Vagina (tissue), 2 donors: ENCODE results near the gene SERINC5. TPM values are rescaled to one million over a fixed set of nuclear protein-coding genes. Genes with fewer than 3 reads are reported as not detected.

Experiments used
- DNase-seq, 2 donors: peaks; one replicate each; pipeline ENCODE4 v3.0.0-alpha.2; 2017; ENCODE audit errors: extremely low spot score in 2 of 2
- H3K27ac ChIP-seq: fragments of 200-600 bp; sonication (generic); one replicate; pipeline ENCODE4 v1.5.1; 2019
- H3K27me3 ChIP-seq: fragments of 200-600 bp; sonication (generic); one replicate; pipeline ENCODE4 v1.5.1; 2019
- H3K36me3 ChIP-seq, 2 donors: fragments of 200-600 bp; sonication (generic); one replicate each; pipeline ENCODE4 v1.5.1; 2017 to 2019
- H3K4me1 ChIP-seq: fragments of 200-600 bp; sonication (generic); one replicate; pipeline ENCODE4 v1.5.1; 2019
- H3K4me3 ChIP-seq, 2 donors: fragments of 200-600 bp; sonication (generic); 1 replicate in 1 of 2; 2 replicates in 1 of 2; pipeline ENCODE4 v1.5.1; 2016 to 2019
- H3K9me3 ChIP-seq: fragments of 200-600 bp; sonication (generic); one replicate; pipeline ENCODE4 v1.5.1; 2019
- POLR2A ChIP-seq, 2 donors: fragments of 450-650 bp; IDR thresholded peaks; one replicate each; pipeline ENCODE4 v1.6.1; 2017; ENCODE audit warnings: antibody characterized with exemption in 2 of 2, mild to moderate bottlenecking in 2 of 2, moderate library complexity in 2 of 2
- POLR2AphosphoS5 ChIP-seq, 2 donors: sonication (generic); formaldehyde crosslinking; IDR thresholded peaks; one replicate each; pipeline ENCODE4 v1.9.0; 2017; ENCODE audit warnings: antibody characterized with exemption in 2 of 2, mild to moderate bottlenecking in 2 of 2, low read depth in 1 of 2; ENCODE audit not compliant: insufficient read depth in 1 of 2
- intact Hi-C: fragments of 100-400 bp; cut with DNase I; formaldehyde crosslinking; loops from one replicate; pipeline ENCODE4 v1.15.1; 2023
- total RNA-seq: library from RNA; depleted of rRNA; stranded (reverse); fragments of >200 nt; gene quantifications from one replicate; pipeline ENCODE4 v1.2.3, GENCODE V29; 2016
- TF ChIP-seq, protein P1 (sequence below), 3 experiments: fragments of 450-650 bp in 2 of 3; fragments of 200-600 bp in 1 of 3; sonication (generic) in 1 of 3; IDR thresholded peaks; one replicate each; pipeline ENCODE4 v1.5.1; 2017 to 2019; ENCODE audit warnings: antibody characterized with exemption in 3 of 3, mild to moderate bottlenecking in 2 of 3, moderate library complexity in 2 of 3

Gene SERINC5
- total RNA-seq, 1 donor from 2014 or later: 35.6 TPM

DNA sequence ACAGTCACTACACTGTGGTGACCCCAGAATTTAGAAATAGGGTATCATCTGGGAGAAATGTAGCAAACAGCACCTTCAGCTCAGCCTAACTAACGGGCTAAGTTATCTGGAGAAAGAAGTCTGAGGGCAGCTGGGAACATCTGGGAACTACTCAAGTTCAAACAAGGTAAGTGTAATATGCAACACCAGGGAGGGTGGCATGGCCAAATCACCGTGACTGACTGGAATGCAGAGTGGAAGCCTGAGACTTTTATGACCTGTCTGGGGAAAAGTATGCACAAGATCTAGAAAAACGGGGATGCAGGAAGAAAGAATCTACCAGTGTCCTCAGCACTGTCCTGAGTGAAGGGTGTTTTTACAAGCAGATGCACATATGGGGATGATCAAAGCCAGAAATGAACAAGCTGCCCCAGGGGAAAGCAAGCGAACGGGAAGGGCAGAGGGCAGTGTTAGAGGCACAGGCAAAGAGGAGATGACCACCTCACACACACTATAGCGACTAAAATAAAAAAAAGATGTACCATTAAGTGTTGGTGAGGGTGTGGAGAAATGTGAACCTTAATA lies 59.9 kb downstream of the SERINC5 start:
- H3K27ac ChIP-seq: no peak overlapping the region
- H3K9me3 ChIP-seq: no peaks in the 10 kb centered on the region
- peaks cover 0 to 4% of the 10 kb centered on the region in 2 donors for H3K36me3 ChIP-seq
- H3K27me3 ChIP-seq: no peaks in the 10 kb centered on the region
- no peak overlapping the region for H3K4me3 ChIP-seq
- TF ChIP-seq POLR2A (IDR thresholded peaks at IDR 0.05): no peak
- TF ChIP-seq, protein P1, sequence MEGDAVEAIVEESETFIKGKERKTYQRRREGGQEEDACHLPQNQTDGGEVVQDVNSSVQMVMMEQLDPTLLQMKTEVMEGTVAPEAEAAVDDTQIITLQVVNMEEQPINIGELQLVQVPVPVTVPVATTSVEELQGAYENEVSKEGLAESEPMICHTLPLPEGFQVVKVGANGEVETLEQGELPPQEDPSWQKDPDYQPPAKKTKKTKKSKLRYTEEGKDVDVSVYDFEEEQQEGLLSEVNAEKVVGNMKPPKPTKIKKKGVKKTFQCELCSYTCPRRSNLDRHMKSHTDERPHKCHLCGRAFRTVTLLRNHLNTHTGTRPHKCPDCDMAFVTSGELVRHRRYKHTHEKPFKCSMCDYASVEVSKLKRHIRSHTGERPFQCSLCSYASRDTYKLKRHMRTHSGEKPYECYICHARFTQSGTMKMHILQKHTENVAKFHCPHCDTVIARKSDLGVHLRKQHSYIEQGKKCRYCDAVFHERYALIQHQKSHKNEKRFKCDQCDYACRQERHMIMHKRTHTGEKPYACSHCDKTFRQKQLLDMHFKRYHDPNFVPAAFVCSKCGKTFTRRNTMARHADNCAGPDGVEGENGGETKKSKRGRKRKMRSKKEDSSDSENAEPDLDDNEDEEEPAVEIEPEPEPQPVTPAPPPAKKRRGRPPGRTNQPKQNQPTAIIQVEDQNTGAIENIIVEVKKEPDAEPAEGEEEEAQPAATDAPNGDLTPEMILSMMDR (IDR thresholded peaks at IDR 0.05): no peak
- no peak for TF ChIP-seq POLR2AphosphoS5 (IDR thresholded peaks at IDR 0.05; ENCODE audit: insufficient read depth in 1 of 2, low read depth in 1 of 2)
- no peak for DNase-seq
- peaks cover 56% of the 10 kb centered on the region for H3K4me1 ChIP-seq
- intact Hi-C loops: no loop called here

DNA sequence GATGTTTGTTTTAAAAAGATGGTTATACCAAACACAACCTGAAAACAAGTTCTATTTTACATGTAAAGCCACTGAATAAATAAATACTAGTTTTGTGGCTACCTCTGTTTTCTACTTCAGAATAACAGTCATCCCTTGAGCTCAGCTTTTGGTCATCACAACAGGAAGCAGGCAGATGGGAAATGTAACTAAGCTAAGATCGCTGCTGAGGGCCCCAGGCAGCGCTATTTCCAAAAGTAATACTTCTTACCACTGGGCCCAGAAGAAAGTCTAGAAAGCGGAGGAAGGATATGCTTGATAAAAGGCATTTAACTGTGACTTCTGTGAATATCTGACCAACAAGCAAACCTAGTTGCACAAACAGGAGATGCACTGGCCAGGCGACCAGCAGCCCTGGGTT lies 61.4 kb downstream of the SERINC5 start:
- Histone ChIP-seq H3K4me1 (peaks cover 58% of the 10 kb centered on the region), H3K27ac (no peak overlapping the region), H3K9me3 (no peaks in the 10 kb centered on the region), H3K27me3 (no peaks in the 10 kb centered on the region), H3K4me3 (no peak overlapping the region), H3K36me3 (peaks cover 0 to 4% of the 10 kb centered on the region in 2 donors)
- TF ChIP-seq, protein P1 (IDR thresholded peaks at IDR 0.05): no peak
- TF ChIP-seq POLR2AphosphoS5 (IDR thresholded peaks at IDR 0.05; ENCODE audit: insufficient read depth in 1 of 2, low read depth in 1 of 2) (no peak), POLR2A (IDR thresholded peaks at IDR 0.05) (no peak)
- no peak for DNase-seq
- intact Hi-C loops: no loop called here

GRCh38 chr5:80193401-80193800 lies 62.4 kb downstream of the SERINC5 start:
- no peaks in the 10 kb centered on the region for H3K9me3 ChIP-seq
- TF ChIP-seq, protein P1 (IDR thresholded peaks at IDR 0.05): no peak
- TF ChIP-seq POLR2A (IDR thresholded peaks at IDR 0.05): no peak
- peaks cover 0 to 4% of the 10 kb centered on the region in 2 donors for H3K36me3 ChIP-seq
- DNase-seq: no peak
- intact Hi-C loops: no loop called here
- H3K4me1 ChIP-seq: peaks cover 53% of the 10 kb centered on the region
- no peaks in the 10 kb centered on the region for H3K27me3 ChIP-seq
- H3K27ac ChIP-seq: peak overlapping the region; percentile 34
- no peak overlapping the region for H3K4me3 ChIP-seq

DNA sequence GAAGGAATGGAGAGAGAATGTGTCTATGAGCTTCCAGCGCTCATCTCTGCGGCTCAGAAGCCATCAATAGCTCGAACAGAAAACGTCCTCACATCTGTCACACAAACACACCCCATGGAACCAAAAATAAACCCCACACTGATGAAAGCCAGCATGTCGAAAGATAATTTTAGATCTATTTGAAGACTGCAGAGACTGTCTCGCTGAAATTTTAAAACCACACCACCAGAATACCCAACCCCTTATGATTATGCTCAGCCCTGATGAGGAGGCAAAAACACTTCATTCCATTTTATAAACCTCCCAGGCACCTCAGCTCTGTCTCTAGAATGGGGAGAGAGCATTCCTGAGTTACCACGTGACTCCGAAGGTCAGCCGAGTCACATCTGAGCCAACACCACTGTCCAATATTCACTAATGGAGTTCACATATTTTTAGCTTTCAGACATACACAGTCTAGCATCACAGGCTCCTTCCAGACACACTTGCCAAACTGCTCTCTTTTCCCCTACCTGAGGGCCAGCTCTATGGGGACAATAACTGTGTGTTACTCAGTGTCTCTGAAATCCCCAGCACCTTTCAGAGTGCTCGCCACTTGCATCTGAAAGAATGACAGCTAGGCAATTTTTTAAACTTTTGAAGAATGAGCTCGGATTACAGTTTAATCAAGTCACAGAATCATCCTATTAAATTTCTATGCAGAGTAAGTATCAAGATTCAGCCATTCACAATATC lies 63.2 kb downstream of the SERINC5 start:
- no peaks in the 10 kb centered on the region for H3K9me3 ChIP-seq
- H3K4me3 ChIP-seq: no peak overlapping the region
- H3K27ac ChIP-seq: peak overlapping the region; percentile 34
- H3K36me3 ChIP-seq: peaks cover 0 to 4% of the 10 kb centered on the region in 2 donors
- H3K27me3 ChIP-seq: no peaks in the 10 kb centered on the region
- no peak for TF ChIP-seq POLR2AphosphoS5 (IDR thresholded peaks at IDR 0.05; ENCODE audit: insufficient read depth in 1 of 2, low read depth in 1 of 2)
- TF ChIP-seq, protein P1 (IDR thresholded peaks at IDR 0.05): no peak
- no peak for TF ChIP-seq POLR2A (IDR thresholded peaks at IDR 0.05)
- no peak for DNase-seq
- intact Hi-C loops: no loop called here
- peaks cover 53% of the 10 kb centered on the region for H3K4me1 ChIP-seq

DNA sequence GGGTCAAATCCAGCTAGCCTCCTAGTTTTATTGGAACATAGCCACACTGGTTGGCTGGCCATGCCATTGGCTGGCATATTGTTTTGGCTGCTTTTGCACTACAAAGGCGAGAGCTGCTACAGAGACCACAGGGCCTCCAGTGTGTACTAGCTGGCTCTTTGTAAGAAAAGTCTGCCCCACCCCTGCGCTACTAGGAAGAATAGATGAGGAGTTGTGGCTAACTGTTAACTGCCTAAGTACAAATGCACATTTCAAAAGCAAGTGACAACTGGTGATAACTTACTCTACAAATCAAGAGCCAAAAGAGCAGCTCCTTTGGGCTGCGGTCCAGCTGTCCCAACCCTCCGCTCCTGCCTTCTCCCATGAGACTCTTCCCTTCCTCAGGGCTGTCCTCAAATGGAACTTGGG lies 63.9 kb downstream of the SERINC5 start:
- H3K36me3 ChIP-seq: peaks cover 0 to 4% of the 10 kb centered on the region in 2 donors
- H3K4me1 ChIP-seq: peaks cover 60% of the 10 kb centered on the region
- DNase-seq: no peak
- peak overlapping the region; percentile 34 for H3K27ac ChIP-seq
- H3K27me3 ChIP-seq: no peaks in the 10 kb centered on the region
- no peaks in the 10 kb centered on the region for H3K9me3 ChIP-seq
- intact Hi-C loops: no loop called here
- TF ChIP-seq POLR2A (IDR thresholded peaks at IDR 0.05): no peak
- TF ChIP-seq, protein P1 (IDR thresholded peaks at IDR 0.05): no peak
- no peak for TF ChIP-seq POLR2AphosphoS5 (IDR thresholded peaks at IDR 0.05; ENCODE audit: insufficient read depth in 1 of 2, low read depth in 1 of 2)
- no peak overlapping the region for H3K4me3 ChIP-seq
